ENCODE results near the gene MT1M. TPM values are rescaled to one million over a fixed set of nuclear protein-coding genes. Genes with fewer than 3 reads are reported as not detected.

The MT1M gene
- total and polyA plus RNA-seq, 8 donors: 8.3 to 34.6 (median 14.6) TPM

- ATAC-seq: no peak
- Histone ChIP-seq H3K9me3 (no peaks in the 10 kb centered on the region), H3K4me1 (peaks cover 0 to under 1% (median 0%) of the 10 kb centered on the region in 3 donors), H3K36me3 (no peaks in the 10 kb centered on the region), H3K27me3 (no peaks in the 10 kb centered on the region), H3K4me3 (no peak overlapping the region), H3K27ac (no peak overlapping the region)
- FAIRE-seq: no peak
- no peak for TF ChIP-seq CTCF (IDR thresholded peaks at IDR 0.05)
- WGBS, 2 donors: 83 to 91% methylated on average over 7 of the region's 7 CpGs
- no peak for DNase-seq
- intact Hi-C loops (cut with DNase I): no loop called here
Observed at GRCh38 chr16:56653218-56653617, 20.8 kb downstream of the MT1M start.

GRCh38 chr16:56657555-56658326, 25.3 kb downstream of the MT1M start, which contains the start of gene MT1F:
MT1F (plus strand) TSS chr16:56657959; CDS start chr16:56658059, 100 bp downstream.
- no peaks in the 10 kb centered on the region for H3K9me3 ChIP-seq

GRCh38 chr16:56658327-56658875, 25.9 kb downstream of the MT1M start:
- FAIRE-seq (no peak), DNase-seq (peak in 3 of 6 donors; percentile 66 to 69 (median 68)), ATAC-seq (peak in 3 of 4 donors; percentile 10 to 24 (median 16))
- H3K9me3 ChIP-seq: no peaks in the 10 kb centered on the region
- no peaks in the 10 kb centered on the region for H3K27me3 ChIP-seq
- no peak for TF ChIP-seq CTCF (IDR thresholded peaks at IDR 0.05)
- intact Hi-C loops (cut with DNase I): no loop called here
- peak overlapping the region; percentile 48 to 83 (median 64) for H3K4me3 ChIP-seq
- 2 to 6% methylated on average over 10 of the region's 10 CpGs for WGBS, 2 donors
- no peaks in the 10 kb centered on the region for H3K36me3 ChIP-seq
- peaks cover 4 to 12% (median 6%) of the 10 kb centered on the region in 3 donors for H3K4me1 ChIP-seq
- H3K27ac ChIP-seq: peak overlapping the region; percentile 79 to 90 (median 84)

More at GRCh38 chr16:56657555-56658326, 25.3 kb downstream of the MT1M start, which contains the start of gene MT1F:
- no peak for TF ChIP-seq CTCF (IDR thresholded peaks at IDR 0.05)
- peak within 1 kb of the TSS; percentile 79 to 90 (median 84) for H3K27ac ChIP-seq
- 1% methylated on average over 41 to 46 of the region's 46 CpGs for WGBS, 2 donors
- no peak for FAIRE-seq
- peaks cover 4 to 12% (median 6%) of the 10 kb centered on the region in 3 donors for H3K4me1 ChIP-seq
- H3K4me3 ChIP-seq: peak within 1 kb of the TSS; percentile 48 to 83 (median 64)
- no peaks in the 10 kb centered on the region for H3K36me3 ChIP-seq
- H3K27me3 ChIP-seq: no peaks in the 10 kb centered on the region
- peak; percentile 93 to 97 (median 96) for DNase-seq
- intact Hi-C loops (cut with DNase I): no loop called here
- peak; percentile 92 to 96 (median 95) for ATAC-seq

GRCh38 chr16:56662357-56663354, 30.2 kb downstream of the MT1M start:
- Histone ChIP-seq H3K4me3 (no peak overlapping the region), H3K36me3 (no peaks in the 10 kb centered on the region), H3K27ac (no peak overlapping the region), H3K9me3 (no peaks in the 10 kb centered on the region), H3K27me3 (no peaks in the 10 kb centered on the region), H3K4me1 (peaks cover 4 to 14% (median 6%) of the 10 kb centered on the region in 3 donors)
- 61 to 62% methylated on average over 47 to 48 of the region's 48 CpGs for WGBS, 2 donors
- ATAC-seq: no peak
- DNase-seq: no peak
- intact Hi-C loops (cut with DNase I): no loop called here
- FAIRE-seq: no peak
- no peak for TF ChIP-seq CTCF (IDR thresholded peaks at IDR 0.05)
